BLaER1 treated with 17β-estradiol and CSF1 and Interleukin-3, amounts not matched to agents 10 nM and 100 nM (cell line): Measurements from ENCODE around the gene FCAMR.

Experiments
- H3K27ac ChIP-seq, 11 experiments: shearing (Covaris generic); formaldehyde crosslinking; 2 replicates each; pipeline ENCODE4 v1.8.1; 2022
- H3K27me3 ChIP-seq, 11 experiments: shearing (Covaris generic); formaldehyde crosslinking; 2 replicates each; pipeline ENCODE4 v1.8.1; 2022
- H3K36me3 ChIP-seq, 11 experiments: shearing (Covaris generic); formaldehyde crosslinking; 2 replicates each; pipeline ENCODE4 v1.8.1; 2022
- H3K4me1 ChIP-seq, 10 experiments: shearing (Covaris generic); formaldehyde crosslinking; 2 replicates each; pipeline ENCODE4 v1.8.1; 2022
- H3K4me2 ChIP-seq, 11 experiments: shearing (Covaris generic); formaldehyde crosslinking; 2 replicates each; pipeline ENCODE4 v1.8.1; 2022
- H3K4me3 ChIP-seq, 10 experiments: shearing (Covaris generic); formaldehyde crosslinking; 2 replicates each; pipeline ENCODE4 v1.8.1; 2022
- H3K9ac ChIP-seq, 11 experiments: shearing (Covaris generic); formaldehyde crosslinking; 2 replicates each; pipeline ENCODE4 v1.8.1; 2022
- H3K9me3 ChIP-seq, 11 experiments: shearing (Covaris generic); formaldehyde crosslinking; replicated peaks in 1 of 11; 2 replicates each; pipeline ENCODE4 v1.8.1; 2022
- H4K20me1 ChIP-seq, 11 experiments: shearing (Covaris generic); formaldehyde crosslinking; 2 replicates each; pipeline ENCODE4 v1.8.1; 2022
- Cebpa-rat ChIP-seq, 11 experiments: shearing (Covaris generic); IDR thresholded peaks; 2 replicates each; pipeline ENCODE4 v1.8.1; 2022

Gene FCAMR

DNA sequence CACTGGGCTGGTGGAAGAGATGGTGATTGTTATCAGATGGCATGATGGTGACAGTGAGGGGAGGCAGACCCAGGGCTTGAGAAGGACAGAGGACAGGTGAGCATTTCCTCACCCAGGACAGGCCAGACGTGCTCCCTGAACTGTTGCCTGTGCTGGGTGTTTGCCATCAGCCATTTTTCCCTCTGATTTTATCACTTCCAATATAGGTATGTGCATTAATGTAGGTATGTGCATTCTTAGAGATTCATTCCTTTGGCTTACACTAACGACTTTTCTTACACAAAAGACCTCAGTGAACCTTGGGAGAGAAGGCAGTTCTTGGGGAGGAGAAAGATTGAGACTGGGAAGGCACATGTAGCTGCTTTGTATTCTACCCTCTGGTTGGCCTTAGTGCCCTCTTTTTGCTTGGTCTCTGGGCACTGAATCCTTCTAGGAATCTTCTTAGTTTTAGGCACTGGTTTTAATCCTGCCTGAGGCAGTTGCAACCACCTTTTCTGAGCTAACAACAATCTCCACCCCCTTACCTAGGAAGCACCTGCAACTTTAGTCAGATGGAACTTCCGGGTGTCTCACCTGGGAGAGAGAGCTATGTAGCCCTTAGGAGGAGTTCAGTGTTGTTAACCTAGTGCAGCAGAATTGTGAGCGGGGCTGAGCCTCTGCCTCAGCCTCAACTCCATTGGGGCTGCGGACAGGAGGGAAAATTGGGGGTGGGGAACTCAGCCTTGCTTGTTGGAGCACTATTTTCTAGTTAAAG lies 31.4 kb upstream of the FCAMR start:
- Histone ChIP-seq H4K20me1 (no peaks in the 10 kb centered on the region), H3K9me3 (no peaks in the 10 kb centered on the region), H3K4me1 (no peaks in the 10 kb centered on the region), H3K9ac (no peak overlapping the region), H3K4me3 (no peak overlapping the region), H3K4me2 (no peak overlapping the region), H3K27ac (no peak overlapping the region), H3K36me3 (no peaks in the 10 kb centered on the region), H3K27me3 (no peaks in the 10 kb centered on the region)
- no peak for TF ChIP-seq Cebpa-rat (IDR thresholded peaks at IDR 0.05)

DNA sequence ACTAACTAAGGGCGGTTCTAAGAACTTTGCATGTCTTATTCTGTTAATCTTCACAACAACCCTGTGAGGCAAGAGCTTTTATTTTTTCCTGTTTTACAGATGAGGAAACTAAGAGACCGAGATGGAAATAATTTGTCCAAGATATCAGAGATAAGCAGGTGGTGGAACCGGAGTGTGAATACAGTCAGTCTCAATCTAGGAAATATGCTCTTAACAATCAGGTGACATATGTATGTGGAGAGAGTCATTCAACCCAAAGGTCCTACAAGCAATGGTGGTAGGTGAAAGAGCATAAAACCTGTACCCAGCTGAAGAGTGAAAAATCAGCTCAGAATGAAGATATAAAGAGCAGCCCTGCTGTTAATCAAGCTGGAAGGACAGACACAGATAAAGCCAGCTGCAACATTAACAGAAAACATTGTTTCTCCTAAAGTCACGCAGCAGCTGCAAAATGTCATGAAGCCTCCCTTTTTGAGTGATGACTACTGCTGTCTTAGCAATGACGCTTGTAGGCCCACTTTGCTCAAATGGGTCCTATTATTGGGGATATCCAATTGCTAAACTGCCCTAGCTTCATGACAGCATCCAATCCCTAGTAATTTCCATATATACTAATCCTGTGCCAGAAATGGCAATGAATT lies 30.5 kb upstream of the FCAMR start:
- Histone ChIP-seq H3K9me3 (no peaks in the 10 kb centered on the region), H4K20me1 (no peaks in the 10 kb centered on the region), H3K9ac (no peak overlapping the region), H3K4me2 (no peak overlapping the region), H3K36me3 (no peaks in the 10 kb centered on the region), H3K27me3 (no peaks in the 10 kb centered on the region), H3K4me1 (no peaks in the 10 kb centered on the region), H3K4me3 (no peak overlapping the region), H3K27ac (no peak overlapping the region)
- no peak for TF ChIP-seq Cebpa-rat (IDR thresholded peaks at IDR 0.05)

- Histone ChIP-seq H3K4me3 (no peak overlapping the region), H3K9me3 (no peaks in the 10 kb centered on the region), H3K4me1 (no peaks in the 10 kb centered on the region), H3K27me3 (no peaks in the 10 kb centered on the region), H3K9ac (no peak overlapping the region), H3K4me2 (no peak overlapping the region), H3K27ac (no peak overlapping the region), H3K36me3 (no peaks in the 10 kb centered on the region), H4K20me1 (no peaks in the 10 kb centered on the region)
- TF ChIP-seq Cebpa-rat (IDR thresholded peaks at IDR 0.05): no peak
Measured at GRCh38 chr1:206998816-206999215, 28.6 kb upstream of the FCAMR start.

DNA sequence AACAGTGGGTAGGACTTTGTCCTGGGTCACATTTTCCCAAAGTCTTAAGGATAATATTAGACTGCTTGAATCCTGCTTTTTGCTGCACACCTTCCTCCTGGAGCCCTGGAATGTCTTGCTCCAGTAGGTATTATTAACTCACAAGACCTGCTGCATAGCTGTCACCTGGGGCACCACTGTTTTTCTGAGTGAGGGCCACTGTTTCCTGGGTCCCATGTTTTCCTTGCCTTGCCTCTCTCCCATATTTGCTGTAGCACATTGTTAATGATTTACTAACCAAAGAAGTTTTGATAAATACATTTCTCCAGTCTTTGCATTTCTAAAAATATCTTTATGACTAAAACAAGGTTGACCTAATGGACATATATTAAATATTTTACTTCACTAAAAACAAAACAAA lies 22.5 kb upstream of the FCAMR start:
- Histone ChIP-seq H3K27ac (no peak overlapping the region), H3K9ac (no peak overlapping the region), H3K27me3 (no peaks in the 10 kb centered on the region), H3K9me3 (no peaks in the 10 kb centered on the region), H3K4me2 (no peak overlapping the region), H3K4me1 (no peaks in the 10 kb centered on the region), H4K20me1 (no peaks in the 10 kb centered on the region), H3K36me3 (no peaks in the 10 kb centered on the region), H3K4me3 (no peak overlapping the region)
- no peak for TF ChIP-seq Cebpa-rat (IDR thresholded peaks at IDR 0.05)

GRCh38 chr1:206987873-206988272 lies 17.6 kb upstream of the FCAMR start:
- H3K27me3 ChIP-seq: no peaks in the 10 kb centered on the region

DNA sequence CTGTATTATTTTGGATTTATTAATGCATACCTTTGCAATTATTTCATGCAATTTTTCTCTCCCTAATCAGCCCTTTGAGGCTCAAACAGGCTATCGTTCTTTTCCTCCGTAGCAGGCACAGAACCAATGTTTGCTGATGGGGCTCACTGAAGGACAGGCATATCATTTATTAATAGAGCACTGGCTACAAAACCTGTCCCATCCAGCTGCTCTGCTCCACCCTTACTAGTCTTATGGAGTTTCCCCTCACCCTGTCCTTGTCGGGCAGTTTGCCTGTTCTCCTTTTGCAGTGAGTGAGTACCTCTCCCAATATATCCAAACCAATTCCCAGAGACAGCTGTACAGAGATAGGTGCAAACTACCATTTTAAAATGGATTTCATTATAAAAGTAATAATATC lies 16.6 kb upstream of the FCAMR start:
- Histone ChIP-seq H3K4me2 (no peak overlapping the region), H3K36me3 (no peaks in the 10 kb centered on the region), H3K9me3 (no peaks in the 10 kb centered on the region), H3K27ac (no peak overlapping the region), H3K4me1 (no peaks in the 10 kb centered on the region), H4K20me1 (no peaks in the 10 kb centered on the region), H3K27me3 (no peaks in the 10 kb centered on the region), H3K4me3 (no peak overlapping the region), H3K9ac (no peak overlapping the region)
- no peak for TF ChIP-seq Cebpa-rat (IDR thresholded peaks at IDR 0.05)

More at GRCh38 chr1:206987873-206988272, 17.6 kb upstream of the FCAMR start:
- H3K9me3 ChIP-seq: no peaks in the 10 kb centered on the region
- H3K4me2 ChIP-seq: no peak overlapping the region
- no peak overlapping the region for H3K27ac ChIP-seq
- TF ChIP-seq Cebpa-rat (IDR thresholded peaks at IDR 0.05): no peak
- H3K9ac ChIP-seq: no peak overlapping the region
- H3K4me3 ChIP-seq: no peak overlapping the region
- H3K36me3 ChIP-seq: no peaks in the 10 kb centered on the region
- no peaks in the 10 kb centered on the region for H3K4me1 ChIP-seq
- H4K20me1 ChIP-seq: no peaks in the 10 kb centered on the region

- no peak overlapping the region for H3K9ac ChIP-seq
- no peaks in the 10 kb centered on the region for H3K27me3 ChIP-seq
Measured at GRCh38 chr1:206986402-206986801, 16.1 kb upstream of the FCAMR start.

GRCh38 chr1:206985162-206985749 lies 15.0 kb upstream of the FCAMR start:
- H3K4me3 ChIP-seq: no peak overlapping the region

More at GRCh38 chr1:206986402-206986801, 16.1 kb upstream of the FCAMR start:
- no peak for TF ChIP-seq Cebpa-rat (IDR thresholded peaks at IDR 0.05)
- peaks cover 0 to under 1% (median 0%) of the 10 kb centered on the region in 10 experiments; a peak in 1 of 20 replicates for H3K4me1 ChIP-seq
- no peaks in the 10 kb centered on the region for H4K20me1 ChIP-seq
- no peak overlapping the region for H3K27ac ChIP-seq
- no peaks in the 10 kb centered on the region for H3K9me3 ChIP-seq
- H3K36me3 ChIP-seq: no peaks in the 10 kb centered on the region
- no peak overlapping the region for H3K4me3 ChIP-seq
- no peak overlapping the region for H3K4me2 ChIP-seq

GRCh38 chr1:206982216-206982615 lies 12.0 kb upstream of the FCAMR start:
- no peak overlapping the region for H3K9ac ChIP-seq
- H3K4me3 ChIP-seq: no peak overlapping the region
- no peak overlapping the region for H3K27ac ChIP-seq
- H3K27me3 ChIP-seq: no peaks in the 10 kb centered on the region
- H3K4me1 ChIP-seq: peaks cover 15 to 23% (median 18%) of the 10 kb centered on the region in 10 experiments
- H3K36me3 ChIP-seq: no peaks in the 10 kb centered on the region
- H3K9me3 ChIP-seq: no peaks in the 10 kb centered on the region
- no peak overlapping the region for H3K4me2 ChIP-seq
- H4K20me1 ChIP-seq: no peaks in the 10 kb centered on the region
- TF ChIP-seq Cebpa-rat (IDR thresholded peaks at IDR 0.05): no peak

More at GRCh38 chr1:206985162-206985749, 15.0 kb upstream of the FCAMR start:
- TF ChIP-seq Cebpa-rat (IDR thresholded peaks at IDR 0.05): no peak
- no peak overlapping the region for H3K4me2 ChIP-seq
- H3K4me1 ChIP-seq: peaks cover 6 to 12% (median 8%) of the 10 kb centered on the region in 10 experiments
- H3K27ac ChIP-seq: no peak overlapping the region
- H3K36me3 ChIP-seq: no peaks in the 10 kb centered on the region
- no peaks in the 10 kb centered on the region for H3K9me3 ChIP-seq
- no peaks in the 10 kb centered on the region for H4K20me1 ChIP-seq
- H3K27me3 ChIP-seq: no peaks in the 10 kb centered on the region
- H3K9ac ChIP-seq: no peak overlapping the region
